HCT116 (cell line): ENCODE measurements around the gene RAB3GAP1.

Experiments used
- RAD21 ChIP-seq: IDR thresholded peaks from 2 replicates; pipeline ENCODE4 v1.6.1; 2012; ENCODE audit warnings: low read depth, mild to moderate bottlenecking
- YY1 ChIP-seq: IDR thresholded peaks from 2 replicates; pipeline ENCODE4 v1.6.1; 2011; ENCODE audit warnings: low read length, low read depth, moderate library complexity, mild to moderate bottlenecking; ENCODE audit not compliant: insufficient replicate concordance; ENCODE audit errors: extremely low read depth
- TF ChIP-seq, protein P1 (sequence below): IDR thresholded peaks from 2 replicates; pipeline ENCODE4 v1.6.1; 2012; ENCODE audit warnings: low read depth
- TF ChIP-seq, protein P2 (sequence below), 3 experiments: fragments of 200-600 bp in 1 of 3; sonication (generic) in 1 of 3; IDR thresholded peaks in 2 of 3; conservative IDR thresholded peaks in 1 of 3; 2 replicates each; pipeline ENCODE4 v1.5.1; 2012 to 2017; ENCODE audit warnings: low read depth in 2 of 3, low read length in 2 of 3, antibody characterized with exemption in 1 of 3, borderline replicate concordance in 1 of 3, control low read depth in 1 of 3, mild to moderate bottlenecking in 1 of 3, mixed read lengths in 1 of 3, mixed run types in 1 of 3, moderate library complexity in 1 of 3; ENCODE audit not compliant: insufficient read depth in 1 of 3

DNA sequence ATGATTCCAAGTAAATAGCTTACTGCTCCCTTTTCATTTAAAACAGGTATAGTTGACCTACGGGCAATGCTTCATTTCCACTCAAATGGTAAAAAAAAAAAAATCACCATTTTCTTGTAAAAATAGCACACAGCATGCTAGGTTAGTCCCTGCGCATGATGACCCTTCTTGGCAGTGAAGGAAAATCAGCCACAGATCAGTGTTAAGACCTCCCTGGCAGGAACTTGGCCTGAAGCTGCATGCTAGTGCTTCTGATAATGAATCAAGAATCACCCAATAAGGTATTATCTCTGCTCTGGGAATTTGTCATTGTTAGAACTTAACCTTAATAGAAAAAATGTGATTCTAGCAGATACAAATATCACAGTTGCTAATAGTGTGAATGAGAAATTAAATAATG, 166.3 kb downstream of the RAB3GAP1 start:
- TF ChIP-seq YY1 (no peak), RAD21 (no peak)
- TF ChIP-seq, protein P1, sequence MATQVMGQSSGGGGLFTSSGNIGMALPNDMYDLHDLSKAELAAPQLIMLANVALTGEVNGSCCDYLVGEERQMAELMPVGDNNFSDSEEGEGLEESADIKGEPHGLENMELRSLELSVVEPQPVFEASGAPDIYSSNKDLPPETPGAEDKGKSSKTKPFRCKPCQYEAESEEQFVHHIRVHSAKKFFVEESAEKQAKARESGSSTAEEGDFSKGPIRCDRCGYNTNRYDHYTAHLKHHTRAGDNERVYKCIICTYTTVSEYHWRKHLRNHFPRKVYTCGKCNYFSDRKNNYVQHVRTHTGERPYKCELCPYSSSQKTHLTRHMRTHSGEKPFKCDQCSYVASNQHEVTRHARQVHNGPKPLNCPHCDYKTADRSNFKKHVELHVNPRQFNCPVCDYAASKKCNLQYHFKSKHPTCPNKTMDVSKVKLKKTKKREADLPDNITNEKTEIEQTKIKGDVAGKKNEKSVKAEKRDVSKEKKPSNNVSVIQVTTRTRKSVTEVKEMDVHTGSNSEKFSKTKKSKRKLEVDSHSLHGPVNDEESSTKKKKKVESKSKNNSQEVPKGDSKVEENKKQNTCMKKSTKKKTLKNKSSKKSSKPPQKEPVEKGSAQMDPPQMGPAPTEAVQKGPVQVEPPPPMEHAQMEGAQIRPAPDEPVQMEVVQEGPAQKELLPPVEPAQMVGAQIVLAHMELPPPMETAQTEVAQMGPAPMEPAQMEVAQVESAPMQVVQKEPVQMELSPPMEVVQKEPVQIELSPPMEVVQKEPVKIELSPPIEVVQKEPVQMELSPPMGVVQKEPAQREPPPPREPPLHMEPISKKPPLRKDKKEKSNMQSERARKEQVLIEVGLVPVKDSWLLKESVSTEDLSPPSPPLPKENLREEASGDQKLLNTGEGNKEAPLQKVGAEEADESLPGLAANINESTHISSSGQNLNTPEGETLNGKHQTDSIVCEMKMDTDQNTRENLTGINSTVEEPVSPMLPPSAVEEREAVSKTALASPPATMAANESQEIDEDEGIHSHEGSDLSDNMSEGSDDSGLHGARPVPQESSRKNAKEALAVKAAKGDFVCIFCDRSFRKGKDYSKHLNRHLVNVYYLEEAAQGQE = no peak
- TF ChIP-seq, protein P2, sequence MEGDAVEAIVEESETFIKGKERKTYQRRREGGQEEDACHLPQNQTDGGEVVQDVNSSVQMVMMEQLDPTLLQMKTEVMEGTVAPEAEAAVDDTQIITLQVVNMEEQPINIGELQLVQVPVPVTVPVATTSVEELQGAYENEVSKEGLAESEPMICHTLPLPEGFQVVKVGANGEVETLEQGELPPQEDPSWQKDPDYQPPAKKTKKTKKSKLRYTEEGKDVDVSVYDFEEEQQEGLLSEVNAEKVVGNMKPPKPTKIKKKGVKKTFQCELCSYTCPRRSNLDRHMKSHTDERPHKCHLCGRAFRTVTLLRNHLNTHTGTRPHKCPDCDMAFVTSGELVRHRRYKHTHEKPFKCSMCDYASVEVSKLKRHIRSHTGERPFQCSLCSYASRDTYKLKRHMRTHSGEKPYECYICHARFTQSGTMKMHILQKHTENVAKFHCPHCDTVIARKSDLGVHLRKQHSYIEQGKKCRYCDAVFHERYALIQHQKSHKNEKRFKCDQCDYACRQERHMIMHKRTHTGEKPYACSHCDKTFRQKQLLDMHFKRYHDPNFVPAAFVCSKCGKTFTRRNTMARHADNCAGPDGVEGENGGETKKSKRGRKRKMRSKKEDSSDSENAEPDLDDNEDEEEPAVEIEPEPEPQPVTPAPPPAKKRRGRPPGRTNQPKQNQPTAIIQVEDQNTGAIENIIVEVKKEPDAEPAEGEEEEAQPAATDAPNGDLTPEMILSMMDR (IDR thresholded peaks at IDR 0.05 in 2 of 3, conservative IDR thresholded peaks at IDR 0.05 in 1 of 3; ENCODE audit: borderline replicate concordance in 1 of 3, insufficient read depth in 1 of 3, low read depth in 2 of 3, low read length in 2 of 3) = no peak
